SK-N-SH (cell line): ENCODE data around the gene SCN9A. TPM values are rescaled to one million over a fixed set of nuclear protein-coding genes. Genes with fewer than 3 reads are reported as not detected.

Experiments
- CTCF ChIA-PET: fragments of 300-600, 350-600 bp; formaldehyde crosslinking; extraction: SDS; loops from one replicate; lab custom pipeline; 2021; lab: Yijun Ruan, JAX
- POLR2A ChIA-PET: fragments of 350-600 bp; sonication (Branson Sonifier 250); formaldehyde crosslinking; extraction: SDS; loops from one replicate; lab custom pipeline; 2020; ENCODE audit warnings: antibody characterized with exemption, inconsistent platforms; lab: Yijun Ruan, JAX
- DNase-seq: peaks from one replicate; pipeline ENCODE4 v3.0.0; 2012
- H2AFZ ChIP-seq: fragments of 200-600 bp; sonication (generic); 2 replicates; pipeline ENCODE4 v1.8.1; 2016; ENCODE audit warnings: antibody characterized with exemption, mild to moderate bottlenecking, low read depth
- H3F3A ChIP-seq: fragments of 200-600 bp; sonication (generic); replicated peaks from 2 replicates; pipeline ENCODE3; 2016; ENCODE audit warnings: antibody characterized with exemption, mild to moderate bottlenecking; ENCODE audit not compliant: insufficient read depth
- H3K27ac ChIP-seq, 2 experiments: fragments of 200-500 bp in 1 of 2; fragments of 200-600 bp in 1 of 2; sonication (Bioruptor generic) in 1 of 2; sonication (generic), shearing (Covaris generic) in 1 of 2; 2 replicates each; pipeline versions ENCODE4 v1.5.1 to v1.6.1; 2014 to 2016; ENCODE audit warnings: low read depth in 2 of 2, inconsistent platforms in 1 of 2, low read length in 1 of 2, mild to moderate bottlenecking in 1 of 2, mixed read lengths in 1 of 2
- H3K27me3 ChIP-seq: fragments of 200-600 bp; sonication (generic), shearing (Covaris generic); 2 replicates; pipeline ENCODE4 v1.6.1; 2016; ENCODE audit warnings: mixed run types; ENCODE audit not compliant: insufficient read depth
- H3K36me3 ChIP-seq, 2 experiments: fragments of 200-500 bp in 1 of 2; fragments of 200-600 bp in 1 of 2; sonication (Bioruptor generic) in 1 of 2; sonication (generic) in 1 of 2; replicated peaks in 1 of 2; 2 replicates each; pipeline versions ENCODE3 to v1.5.1; 2014 to 2016; ENCODE audit warnings: low read length in 1 of 2, mild to moderate bottlenecking in 1 of 2; ENCODE audit not compliant: insufficient read depth in 2 of 2, control insufficient read depth in 1 of 2
- H3K4me1 ChIP-seq, 2 experiments: fragments of 200-500 bp in 1 of 2; fragments of 200-600 bp in 1 of 2; sonication (Bioruptor generic) in 1 of 2; sonication (generic), shearing (Covaris generic) in 1 of 2; 2 replicates each; pipeline versions ENCODE4 v1.5.1 to v1.6.1; 2014 to 2016; ENCODE audit warnings: low read depth in 1 of 2, low read length in 1 of 2, mixed run types in 1 of 2; ENCODE audit not compliant: insufficient read depth in 2 of 2, control insufficient read depth in 1 of 2
- H3K4me2 ChIP-seq: fragments of 200-600 bp; sonication (generic), shearing (Covaris generic); 2 replicates; pipeline ENCODE4 v1.6.1; 2017; ENCODE audit warnings: mixed run types
- H3K4me3 ChIP-seq, 2 experiments: fragments of 200-500 bp in 1 of 2; fragments of 200-600 bp in 1 of 2; sonication (Bioruptor generic) in 1 of 2; sonication (generic), shearing (Covaris generic) in 1 of 2; 2 replicates each; pipeline versions ENCODE4 v1.5.1 to v1.8.1; 2014 to 2016; ENCODE audit warnings: low read depth in 2 of 2, inconsistent platforms in 1 of 2, low read length in 1 of 2, mild to moderate bottlenecking in 1 of 2, mixed read lengths in 1 of 2, moderate library complexity in 1 of 2
- H3K79me2 ChIP-seq: fragments of 200-600 bp; sonication (generic); 2 replicates; pipeline ENCODE4 v1.8.1; 2017; ENCODE audit warnings: mild to moderate bottlenecking; ENCODE audit not compliant: insufficient read depth
- H3K9ac ChIP-seq: fragments of 200-600 bp; sonication (generic); 2 replicates; pipeline ENCODE4 v1.6.1; 2017; ENCODE audit warnings: mixed run types
- H3K9me2 ChIP-seq: fragments of 200-600 bp; sonication (generic); 2 replicates; pipeline ENCODE4 v1.6.1; 2017; ENCODE audit warnings: mixed run types
- H3K9me3 ChIP-seq: fragments of 200-600 bp; sonication (generic); 2 replicates; pipeline ENCODE4 v1.6.1; 2017; ENCODE audit warnings: mixed run types, mild to moderate bottlenecking, moderate library complexity
- H4K20me1 ChIP-seq: fragments of 200-600 bp; sonication (generic); 2 replicates; pipeline ENCODE4 v1.6.1; 2017; ENCODE audit warnings: mild to moderate bottlenecking, mixed run types; ENCODE audit not compliant: insufficient read depth
- CTCF ChIP-seq: fragments of 200-600 bp; sonication (generic); IDR thresholded peaks from 2 replicates; pipeline ENCODE4 v1.6.1; 2017; ENCODE audit warnings: antibody characterized with exemption, mild to moderate bottlenecking, moderate library complexity
- ELF1 ChIP-seq: IDR thresholded peaks from 2 replicates; pipeline ENCODE4 v1.4.0; 2012
- EP300 ChIP-seq, 2 experiments: IDR thresholded peaks; 2 replicates each; pipeline versions ENCODE4 v1.4.0 to v1.6.1; 2012; ENCODE audit warnings: borderline replicate concordance in 1 of 2, low read depth in 1 of 2, low read length in 1 of 2
- EZH2phosphoT487 ChIP-seq: fragments of 200-600 bp; sonication (generic); IDR thresholded peaks from 2 replicates; pipeline ENCODE4 v1.6.1; 2017; ENCODE audit warnings: low read depth, mixed run types, mild to moderate bottlenecking, antibody characterized with exemption, moderate library complexity, borderline replicate concordance
- FOSL2 ChIP-seq: IDR thresholded peaks from 2 replicates; pipeline ENCODE4 v1.4.0; 2012; ENCODE audit warnings: low read depth, mild to moderate bottlenecking, moderate library complexity, borderline replicate concordance
- FOXJ3 ChIP-seq: sonication (generic); formaldehyde crosslinking; IDR thresholded peaks from 2 replicates; pipeline ENCODE4 v1.5.1; 2020; ENCODE audit warnings: mild to moderate bottlenecking, missing genetic modification reagents
- GABPA ChIP-seq: IDR thresholded peaks from 2 replicates; pipeline ENCODE4 v1.4.0; 2012; ENCODE audit warnings: low read depth, mild to moderate bottlenecking
- JUND ChIP-seq: IDR thresholded peaks from 2 replicates; pipeline ENCODE4 v1.4.0; 2012
- MEF2A ChIP-seq: IDR thresholded peaks from 2 replicates; pipeline ENCODE4 v1.4.0; 2012; ENCODE audit warnings: low read depth, borderline replicate concordance
- MXI1 ChIP-seq: IDR thresholded peaks from 2 replicates; pipeline ENCODE4 v1.6.1; 2012; ENCODE audit warnings: mild to moderate bottlenecking, low read depth, low read length, improper control_type of control experiment
- NFIC ChIP-seq: IDR thresholded peaks from 2 replicates; pipeline ENCODE4 v1.4.0; 2012; ENCODE audit warnings: borderline replicate concordance
- RCOR1 ChIP-seq: fragments of 150-350 bp; IDR thresholded peaks from 2 replicates; pipeline ENCODE4 v1.6.1; 2017; ENCODE audit warnings: antibody characterized with exemption, low read length
- SMC3 ChIP-seq: IDR thresholded peaks from 2 replicates; pipeline ENCODE4 v1.6.1; 2012; ENCODE audit warnings: low read depth, low read length, improper control_type of control experiment
- TCF12 ChIP-seq: IDR thresholded peaks from 2 replicates; pipeline ENCODE4 v1.4.0; 2012
- USF1 ChIP-seq: IDR thresholded peaks from 2 replicates; pipeline ENCODE4 v1.4.0; 2012; ENCODE audit warnings: low read depth, borderline replicate concordance
- USF2 ChIP-seq: fragments of 150-350 bp; IDR thresholded peaks from 2 replicates; pipeline ENCODE4 v1.6.1; 2017; ENCODE audit warnings: antibody characterized with exemption, low read length, low read depth, borderline replicate concordance
- WGBS: methylation state at CpG from one replicate; pipeline ENCODE4 v1.1.6; 2017; ENCODE audit warnings: low lambda C conversion rate; 5-methylcytosine and 5-hydroxymethylcytosine counted together
- polyA plus RNA-seq, 3 experiments: library from polyadenylated mRNA; depleted of rRNA; stranded (reverse); fragments of >200 nt; gene quantifications; 2 replicates each; pipeline ENCODE4 v1.2.3, GENCODE V29; 2012
- TF ChIP-seq, protein P1 (sequence below): IDR thresholded peaks from 2 replicates; pipeline ENCODE4 v1.4.0; 2012; ENCODE audit warnings: low read depth, borderline replicate concordance

SCN9A gene
- polyA plus RNA-seq, 1 of the 3 experiments (the other 2 are of a cell fraction): 5.9 TPM

DNA sequence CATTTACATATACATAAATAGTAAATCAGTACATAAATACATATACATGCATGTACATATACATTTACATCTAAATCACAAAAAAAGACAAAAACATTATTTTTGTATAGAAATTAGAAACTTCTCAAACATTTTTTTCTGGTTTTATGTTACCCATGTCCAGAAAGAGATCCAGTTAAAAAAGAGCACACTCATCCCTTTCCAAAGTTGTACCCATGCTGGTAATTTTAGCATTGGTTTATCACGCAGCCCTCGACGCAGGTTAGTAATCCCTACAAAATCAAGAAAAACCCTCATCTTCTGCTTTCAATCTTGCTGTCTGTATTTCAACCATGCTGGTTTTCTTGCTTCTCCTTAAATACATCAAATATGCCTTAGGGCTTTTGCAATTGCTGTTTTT, 10.5 kb downstream of the SCN9A start:
- CTCF ChIA-PET: no interaction called here
- WGBS: 89% methylated on average over 3 of the region's 3 CpGs
- no peak for TF ChIP-seq ELF1
- TF ChIP-seq FOXJ3: no peak
- TF ChIP-seq NFIC: no peak
- TF ChIP-seq MXI1: no peak
- TF ChIP-seq EP300 (IDR thresholded peaks at IDR 0.05; ENCODE audit: borderline replicate concordance in 1 of 2, low read depth in 1 of 2, low read length in 1 of 2): no peak
- TF ChIP-seq EZH2phosphoT487: no peak
- no peak for TF ChIP-seq USF2
- TF ChIP-seq TCF12: no peak
- no peak for TF ChIP-seq SMC3
- TF ChIP-seq GABPA: no peak
- TF ChIP-seq, protein P1, sequence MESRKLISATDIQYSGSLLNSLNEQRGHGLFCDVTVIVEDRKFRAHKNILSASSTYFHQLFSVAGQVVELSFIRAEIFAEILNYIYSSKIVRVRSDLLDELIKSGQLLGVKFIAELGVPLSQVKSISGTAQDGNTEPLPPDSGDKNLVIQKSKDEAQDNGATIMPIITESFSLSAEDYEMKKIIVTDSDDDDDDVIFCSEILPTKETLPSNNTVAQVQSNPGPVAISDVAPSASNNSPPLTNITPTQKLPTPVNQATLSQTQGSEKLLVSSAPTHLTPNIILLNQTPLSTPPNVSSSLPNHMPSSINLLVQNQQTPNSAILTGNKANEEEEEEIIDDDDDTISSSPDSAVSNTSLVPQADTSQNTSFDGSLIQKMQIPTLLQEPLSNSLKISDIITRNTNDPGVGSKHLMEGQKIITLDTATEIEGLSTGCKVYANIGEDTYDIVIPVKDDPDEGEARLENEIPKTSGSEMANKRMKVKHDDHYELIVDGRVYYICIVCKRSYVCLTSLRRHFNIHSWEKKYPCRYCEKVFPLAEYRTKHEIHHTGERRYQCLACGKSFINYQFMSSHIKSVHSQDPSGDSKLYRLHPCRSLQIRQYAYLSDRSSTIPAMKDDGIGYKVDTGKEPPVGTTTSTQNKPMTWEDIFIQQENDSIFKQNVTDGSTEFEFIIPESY: no peak
- TF ChIP-seq USF1: no peak
- no peak for TF ChIP-seq MEF2A
- no peak for TF ChIP-seq FOSL2
- TF ChIP-seq CTCF: no peak
- no peak for TF ChIP-seq JUND
- TF ChIP-seq RCOR1: no peak

More for the DNA sequence above, 10.5 kb downstream of the SCN9A start:
- Histone ChIP-seq H3K4me1 (peaks cover 3 to 11% of the 10 kb centered on the region in 2 experiments; a peak in 3 of 4 replicates), H3K27ac (no peak overlapping the region), H4K20me1 (no peaks in the 10 kb centered on the region), H3K27me3 (no peaks in the 10 kb centered on the region), H2AFZ (no peak overlapping the region), H3K36me3 (no peaks in the 10 kb centered on the region), H3K4me3 (no peak overlapping the region), H3K79me2 (peaks cover 36% of the 10 kb centered on the region), H3K4me2 (no peak overlapping the region), H3K9ac (no peak overlapping the region), H3K9me3 (no peaks in the 10 kb centered on the region), H3K9me2 (no peaks in the 10 kb centered on the region), H3F3A (peaks cover 7% of the 10 kb centered on the region)
- no peak for DNase-seq
- POLR2A ChIA-PET: no interaction called here
